ENCODE data around the gene FBXO5.

Gene FBXO5

GRCh38 chr6:152946995-152947394, 35.8 kb downstream of the FBXO5 start:
- DNase-seq: no peak

- DNase-seq: no peak
These were observed 36.4 kb downstream of the FBXO5 start for GRCh38 chr6:152946484-152946883.

- no peak for DNase-seq
These were observed 39.5 kb downstream of the FBXO5 start for GRCh38 chr6:152943260-152943897.

DNA sequence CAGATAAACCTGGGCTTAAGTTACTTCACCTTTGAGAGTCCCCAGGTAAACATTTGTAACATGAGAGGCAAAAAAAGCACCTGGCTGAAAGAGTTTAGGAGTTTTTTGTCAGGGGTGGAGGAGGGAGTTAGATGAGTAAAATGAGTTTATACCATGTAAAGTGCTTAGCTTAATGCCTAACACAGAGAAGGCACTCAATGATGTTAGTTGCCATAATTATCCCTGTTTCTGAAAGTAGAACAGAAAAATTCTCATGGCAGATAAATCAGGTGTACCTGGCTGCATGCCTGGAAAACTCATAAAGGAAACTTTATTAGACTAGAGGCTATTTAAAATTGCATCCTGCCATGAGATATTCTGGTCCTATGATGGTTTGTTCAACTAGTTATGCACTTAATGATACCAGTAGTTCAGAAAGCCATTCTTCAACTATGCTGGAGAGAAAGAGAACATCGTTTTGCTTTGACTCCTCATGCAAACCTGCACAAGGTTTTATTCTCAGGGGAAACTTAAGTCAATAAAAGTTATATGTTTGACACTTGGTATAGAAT, 40.4 kb downstream of the FBXO5 start:
- no peak for DNase-seq

- no peak for DNase-seq
These were observed 41.1 kb downstream of the FBXO5 start for GRCh38 chr6:152941746-152942145.

- DNase-seq: no peak
These were observed 50.0 kb downstream of the FBXO5 start for GRCh38 chr6:152932865-152933264.

DNA sequence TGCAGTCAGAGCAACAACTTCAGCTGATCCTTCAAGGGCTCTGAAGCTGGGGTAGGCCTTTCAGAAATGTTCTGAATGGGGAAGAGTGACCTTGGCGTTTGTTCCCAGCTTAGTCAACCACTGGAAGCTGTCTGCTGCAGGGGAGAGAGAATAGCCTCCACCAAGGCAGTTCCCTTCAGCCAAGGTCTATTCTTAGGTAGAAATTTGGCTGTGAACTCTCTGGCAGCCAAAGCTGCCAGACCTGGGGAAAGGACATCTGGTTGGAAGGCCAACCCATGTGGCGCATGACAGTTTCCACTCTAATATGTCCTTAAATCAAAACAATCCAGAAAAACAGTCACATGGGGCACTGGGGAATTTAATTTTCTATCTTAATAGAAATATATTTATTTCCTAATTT, 60.1 kb downstream of the FBXO5 start:
- DNase-seq: no peak
